Activated gamma-delta T cell treated with Interleukin-2 at 50 U/mL for 16 hours (primary cell): ENCODE measurements around the gene STAT3.
"Not testable (repeated sequence)": the region's sequence is repeated elsewhere in the genome, so short reads cannot be mapped to it uniquely, and the experiment has no call there.

Experiments used
- DNase-seq: peaks from one replicate; pipeline ENCODE4 v3.0.0-alpha.2; 2020

STAT3 gene

GRCh38 chr17:42388381-42389134 lies at the start of gene STAT3:
TSS of gene STAT3 (minus strand) at chr17:42388442. CDS start at chr17:42348516, 39,926 bp downstream.
- DNase-seq, result peak; percentile 100

- no peak for DNase-seq
Observed at GRCh38 chr17:42436391-42436790, 48.1 kb upstream of the STAT3 start.

- DNase-seq, result no peak
Observed at GRCh38 chr17:42431758-42432161, 43.5 kb upstream of the STAT3 start.

- DNase-seq, result no peak
Observed at GRCh38 chr17:42429726-42430447, 41.6 kb upstream of the STAT3 start.

GRCh38 chr17:42428141-42428944 lies 40.1 kb upstream of the STAT3 start:
- DNase-seq, result peak; percentile 34

- no peak for DNase-seq
Observed at GRCh38 chr17:42424991-42425610, 36.9 kb upstream of the STAT3 start.

- DNase-seq, result no peak
Observed at GRCh38 chr17:42423766-42424165, 35.5 kb upstream of the STAT3 start.

- DNase-seq, result no peak
Observed at GRCh38 chr17:42422958-42423712, 34.9 kb upstream of the STAT3 start, which contains the start of gene CAVIN1. TSS of gene CAVIN1 (minus strand) at chr17:42423256. CDS start at chr17:42423097, 159 bp downstream.

GRCh38 chr17:42422412-42422957 lies 34.2 kb upstream of the STAT3 start:
- DNase-seq, result no peak

GRCh38 chr17:42421507-42422338 lies 33.5 kb upstream of the STAT3 start:
- no peak for DNase-seq

- no peak for DNase-seq
Observed at GRCh38 chr17:42421136-42421506, 32.9 kb upstream of the STAT3 start.

- not testable (repeated sequence) for DNase-seq
Observed at GRCh38 chr17:42417981-42418380, 29.7 kb upstream of the STAT3 start.

GRCh38 chr17:42414704-42415409 lies 26.6 kb upstream of the STAT3 start:
- DNase-seq, result peak; percentile 46

- no peak for DNase-seq
Observed at GRCh38 chr17:42413464-42414040, 25.3 kb upstream of the STAT3 start.

GRCh38 chr17:42411905-42412679 lies 23.9 kb upstream of the STAT3 start:
- no peak for DNase-seq

GRCh38 chr17:42411361-42411760 lies 23.1 kb upstream of the STAT3 start:
- no peak for DNase-seq

- DNase-seq, result no peak
Observed at GRCh38 chr17:42410319-42410685, 22.1 kb upstream of the STAT3 start.

- no peak for DNase-seq
Observed at GRCh38 chr17:42409523-42410318, 21.5 kb upstream of the STAT3 start.
